NCI-H2107 treated with DMSO at 0.1 percent for 48 hours (cell line): ENCODE data around the gene HCRTR1.
"Not testable (repeated sequence)": the region's sequence is repeated elsewhere in the genome, so short reads cannot be mapped to it uniquely, and the experiment has no call there.

Experiments
- DNase-seq: peaks from one replicate; lab custom pipeline; 2025; ENCODE audit not compliant: unreplicated experiment; lab: John Stamatoyannopoulos, UW

HCRTR1 gene

GRCh38 chr1:31581821-31582810, 35.4 kb upstream of the HCRTR1 start:
- DNase-seq: no peak

GRCh38 chr1:31583082-31583994, 34.2 kb upstream of the HCRTR1 start:
- no peak for DNase-seq

- DNase-seq: no peak
These were observed 33.3 kb upstream of the HCRTR1 start for GRCh38 chr1:31583995-31584868.

- DNase-seq: no peak
These were observed 32.4 kb upstream of the HCRTR1 start for GRCh38 chr1:31584869-31585735.

- DNase-seq: no peak
These were observed 31.6 kb upstream of the HCRTR1 start for GRCh38 chr1:31585736-31586365.

GRCh38 chr1:31586376-31587327, 30.8 kb upstream of the HCRTR1 start:
- no peak for DNase-seq

- DNase-seq: not testable (repeated sequence)
These were observed 30.2 kb upstream of the HCRTR1 start for GRCh38 chr1:31587328-31587699.

GRCh38 chr1:31587720-31588423, 29.6 kb upstream of the HCRTR1 start:
- DNase-seq: peak; percentile 44

- DNase-seq: no peak
These were observed 28.6 kb upstream of the HCRTR1 start for GRCh38 chr1:31588751-31589515.

- no peak for DNase-seq
These were observed 25.9 kb upstream of the HCRTR1 start for GRCh38 chr1:31591425-31592093.

GRCh38 chr1:31592132-31592531, 25.4 kb upstream of the HCRTR1 start:
- no peak for DNase-seq

- DNase-seq: no peak
These were observed 24.3 kb upstream of the HCRTR1 start for GRCh38 chr1:31593136-31593665.

GRCh38 chr1:31593770-31594632, 23.5 kb upstream of the HCRTR1 start:
- no peak for DNase-seq

- no peak for DNase-seq
These were observed 21.4 kb upstream of the HCRTR1 start for GRCh38 chr1:31595836-31596736.
